HG03575 (cell line): ENCODE measurements around the gene BORCS5.

ENCODE experiments used
- ATAC-seq: cut with Tn5 transposase; IDR thresholded peaks from one replicate; pipeline ENCODE4 v1.9.1; 2021; ENCODE audit not compliant: unreplicated experiment, insufficient number of reproducible peaks, low FRiP score; ENCODE audit errors: extremely low read depth

Gene BORCS5

DNA sequence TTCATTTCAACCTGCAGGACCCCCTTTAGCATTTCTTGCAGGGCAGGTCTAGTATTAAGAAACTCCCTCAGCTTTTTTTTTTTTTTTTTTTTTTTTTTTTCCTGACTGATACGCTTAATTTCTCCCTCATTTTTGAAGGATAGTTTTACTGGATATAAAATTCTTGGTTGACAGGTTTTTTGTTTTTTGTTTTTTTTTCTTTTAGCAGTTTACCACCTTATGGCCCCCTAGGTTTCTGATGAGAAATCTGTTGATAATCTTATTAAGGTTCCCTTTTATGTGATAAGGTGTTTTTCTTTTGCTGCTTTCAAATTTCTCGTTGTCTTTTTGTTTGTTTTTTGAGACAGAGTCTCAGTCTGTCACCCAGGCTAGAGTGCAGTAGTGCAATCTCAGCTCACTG is 66.5 kb downstream of the BORCS5 start:
- no peak for ATAC-seq

DNA sequence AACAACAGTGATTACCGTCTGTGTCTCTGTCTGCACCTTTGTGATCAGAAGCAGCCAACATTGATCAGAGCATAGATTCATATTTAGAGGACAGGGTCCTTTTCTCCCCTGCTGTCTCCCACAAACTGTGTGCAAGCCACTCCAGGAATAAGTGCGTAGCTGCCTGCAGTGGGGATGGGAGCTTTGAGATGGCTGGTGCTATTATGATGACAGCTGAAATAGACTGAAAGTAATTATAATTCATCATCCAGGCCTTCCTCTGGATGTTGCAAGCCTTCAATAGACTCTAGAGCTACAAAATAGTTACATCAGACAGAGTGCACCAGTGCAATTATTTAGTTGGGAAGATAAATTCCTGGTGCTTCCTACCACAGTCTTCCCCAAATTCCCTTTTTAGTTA is 68.1 kb downstream of the BORCS5 start:
- ATAC-seq: no peak

DNA sequence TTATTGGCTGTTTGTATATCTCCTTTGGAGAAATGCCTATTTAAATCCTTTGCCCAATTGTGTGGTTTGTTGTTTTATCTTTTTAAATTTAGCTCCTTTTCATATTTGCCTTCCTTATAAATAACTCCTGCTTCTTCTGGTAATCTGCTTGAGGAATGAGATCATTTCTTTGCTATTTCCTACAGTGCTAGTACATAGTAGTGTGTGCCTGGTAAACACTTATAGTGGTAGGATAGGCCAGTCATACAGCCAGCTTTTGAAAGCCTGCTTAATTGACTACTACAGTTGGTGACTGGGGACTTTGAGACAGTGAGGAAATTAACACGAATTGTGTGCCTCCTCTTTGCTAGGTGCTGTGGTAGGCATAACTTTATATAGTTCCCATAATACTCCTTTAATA is 68.7 kb downstream of the BORCS5 start:
- no peak for ATAC-seq

DNA sequence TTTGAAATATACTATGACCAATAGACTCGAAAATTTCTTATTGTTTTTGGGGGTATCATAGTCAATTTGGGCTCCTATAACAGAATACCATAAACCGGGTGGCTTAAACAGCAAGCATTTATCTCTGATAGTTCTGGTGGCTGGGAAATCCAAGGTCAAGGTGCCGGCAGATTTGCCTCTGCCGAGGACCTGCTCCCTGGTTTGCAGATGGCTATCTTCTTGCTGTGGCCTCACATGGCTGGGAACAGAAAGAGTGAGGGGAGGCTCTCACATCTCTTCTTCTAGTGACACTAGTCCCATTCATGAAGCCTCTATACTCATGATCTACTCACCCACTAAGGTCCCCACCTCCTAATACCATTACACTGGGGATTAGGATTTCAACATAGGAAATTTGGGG is 70.7 kb downstream of the BORCS5 start:
- ATAC-seq: no peak

GRCh38 chr12:12428047-12428446 is 71.2 kb downstream of the BORCS5 start:
- ATAC-seq: no peak

DNA sequence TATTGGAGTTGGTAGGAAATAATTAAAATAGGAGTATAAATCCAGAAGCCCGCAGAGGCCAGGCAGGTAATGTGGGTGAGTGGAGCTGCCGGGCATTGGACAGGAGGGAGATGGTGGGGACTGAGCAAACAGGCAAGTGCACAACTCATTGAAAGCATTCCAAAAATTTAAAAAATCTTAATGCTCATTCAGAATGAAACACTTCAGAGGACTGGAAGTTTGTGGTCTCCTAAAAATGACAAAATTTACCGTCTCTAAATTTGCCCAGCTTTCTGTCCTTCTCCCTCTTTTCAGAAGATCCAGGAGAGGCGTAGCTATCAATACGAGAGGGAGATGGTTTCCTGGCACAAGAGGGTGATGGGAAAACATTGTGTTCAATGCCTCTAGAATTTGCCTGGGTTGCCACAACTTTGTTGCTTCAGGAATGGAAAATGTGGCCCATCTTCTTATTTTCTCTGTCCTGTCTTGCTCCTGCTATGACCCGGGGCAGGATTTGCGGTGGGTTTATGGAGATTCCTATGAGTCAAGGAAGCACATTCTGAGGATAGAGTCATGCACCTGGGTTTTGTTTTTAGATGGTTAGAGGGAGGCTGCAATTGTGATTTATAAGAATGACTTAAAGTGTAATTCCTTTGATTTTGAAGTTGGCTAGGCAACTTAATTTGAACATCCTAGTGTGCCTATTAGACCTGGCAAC is 72.2 kb downstream of the BORCS5 start:
- no peak for ATAC-seq

DNA sequence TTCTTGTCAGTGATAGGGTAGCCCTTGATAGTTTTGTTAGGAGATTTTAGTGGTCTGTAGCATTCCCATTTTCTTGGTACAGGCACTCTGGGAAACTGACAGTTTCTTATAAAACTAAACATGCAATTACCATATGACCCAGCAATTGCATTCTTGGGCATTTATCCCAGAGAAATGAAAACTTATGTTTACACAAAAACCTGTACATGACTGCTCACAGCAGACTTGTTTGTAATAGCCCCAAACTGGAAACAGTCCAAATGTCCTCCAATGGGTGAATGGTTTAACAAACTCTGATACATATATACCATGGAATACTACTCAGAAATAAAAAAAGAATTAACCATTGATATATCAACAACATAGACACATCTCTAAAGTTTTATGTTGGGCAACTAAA is 75.5 kb downstream of the BORCS5 start:
- ATAC-seq: no peak

DNA sequence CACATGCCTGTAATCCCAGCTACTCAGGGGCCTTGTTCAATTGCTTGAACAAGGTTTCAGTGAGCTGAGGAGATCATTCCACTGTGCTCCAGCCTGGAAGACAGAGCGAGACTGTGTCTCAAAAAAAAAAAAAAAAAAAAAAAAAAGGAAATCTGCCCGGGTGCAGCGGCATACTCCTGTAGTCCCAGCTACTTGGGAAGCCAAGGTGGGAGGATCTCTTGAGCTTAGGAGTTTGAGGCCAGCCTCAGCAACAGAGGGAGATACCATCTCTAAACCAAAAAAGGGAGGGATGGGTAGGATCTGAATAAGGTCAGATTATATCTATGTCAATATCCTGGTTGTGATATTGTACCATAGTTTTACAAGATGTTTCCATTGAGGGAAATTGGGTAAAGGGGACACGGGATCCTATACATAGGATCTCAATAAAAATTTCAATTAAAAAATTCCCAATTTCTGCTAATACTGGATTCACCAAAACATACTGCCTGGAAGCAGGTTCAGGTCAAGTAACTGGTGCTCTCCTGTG is 76.4 kb downstream of the BORCS5 start:
- ATAC-seq: no peak

DNA sequence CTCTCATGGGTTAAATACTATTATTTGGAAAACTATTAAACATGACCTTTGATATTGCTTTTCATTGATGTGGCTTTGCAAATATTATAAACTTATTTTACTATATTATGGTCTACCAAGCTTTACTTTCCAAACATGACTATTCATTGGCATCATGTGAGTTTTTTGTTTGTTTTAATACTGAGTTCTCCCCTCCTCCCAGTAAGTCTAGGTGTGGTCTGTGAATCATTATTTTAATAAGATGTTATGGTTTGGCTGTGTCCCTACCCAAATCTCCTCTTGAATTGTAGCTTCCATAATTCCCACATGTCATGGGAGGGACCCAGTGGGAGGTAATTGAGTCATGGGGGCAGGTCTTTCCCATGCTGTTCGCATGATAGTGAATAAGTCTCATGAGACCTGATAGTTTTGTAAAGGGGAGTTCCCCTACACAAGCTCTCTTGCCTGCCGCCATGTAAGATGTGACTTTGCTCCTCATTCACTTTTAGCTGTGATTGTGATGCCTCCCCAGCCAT is 80.0 kb downstream of the BORCS5 start:
- ATAC-seq: no peak

DNA sequence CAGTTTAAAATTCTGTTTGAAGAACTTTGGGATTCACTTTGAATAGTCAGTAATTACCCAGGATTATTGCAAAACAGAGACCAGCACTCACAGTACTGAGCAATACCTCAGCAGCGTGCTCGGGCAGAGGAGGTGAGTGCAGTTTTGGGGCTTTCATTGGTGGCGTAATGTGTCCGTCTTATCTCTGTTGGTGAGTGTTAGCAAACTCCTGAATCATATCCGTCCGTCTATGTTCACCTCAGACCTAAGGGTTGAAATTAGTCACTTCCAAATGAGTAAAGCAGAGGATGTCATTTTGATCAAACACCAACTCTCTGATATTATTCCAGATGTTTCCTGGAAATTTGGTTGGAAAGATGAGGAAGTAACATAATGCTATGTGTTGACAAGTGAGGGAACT is 82.8 kb downstream of the BORCS5 start:
- no peak for ATAC-seq

GRCh38 chr12:12440784-12441428 is 84.0 kb downstream of the BORCS5 start:
- no peak for ATAC-seq

DNA sequence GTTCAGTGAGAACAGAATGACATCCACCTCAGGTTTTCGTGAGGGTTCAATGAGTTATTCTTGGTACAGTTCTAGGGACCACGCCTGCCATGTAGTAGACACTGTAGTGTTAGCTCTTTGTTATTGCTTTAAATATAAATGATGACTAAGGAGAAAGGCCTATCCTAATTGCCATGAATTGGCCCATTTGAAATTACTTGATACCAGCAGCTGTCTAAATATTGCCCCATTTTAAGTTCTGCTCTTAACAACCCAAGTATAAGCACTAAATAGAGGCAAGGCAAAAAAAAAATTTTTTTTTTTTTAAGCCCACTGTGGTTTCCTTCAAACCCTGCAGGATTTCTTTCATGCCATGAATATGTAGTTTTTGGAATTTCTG is 84.5 kb downstream of the BORCS5 start:
- ATAC-seq: no peak

DNA sequence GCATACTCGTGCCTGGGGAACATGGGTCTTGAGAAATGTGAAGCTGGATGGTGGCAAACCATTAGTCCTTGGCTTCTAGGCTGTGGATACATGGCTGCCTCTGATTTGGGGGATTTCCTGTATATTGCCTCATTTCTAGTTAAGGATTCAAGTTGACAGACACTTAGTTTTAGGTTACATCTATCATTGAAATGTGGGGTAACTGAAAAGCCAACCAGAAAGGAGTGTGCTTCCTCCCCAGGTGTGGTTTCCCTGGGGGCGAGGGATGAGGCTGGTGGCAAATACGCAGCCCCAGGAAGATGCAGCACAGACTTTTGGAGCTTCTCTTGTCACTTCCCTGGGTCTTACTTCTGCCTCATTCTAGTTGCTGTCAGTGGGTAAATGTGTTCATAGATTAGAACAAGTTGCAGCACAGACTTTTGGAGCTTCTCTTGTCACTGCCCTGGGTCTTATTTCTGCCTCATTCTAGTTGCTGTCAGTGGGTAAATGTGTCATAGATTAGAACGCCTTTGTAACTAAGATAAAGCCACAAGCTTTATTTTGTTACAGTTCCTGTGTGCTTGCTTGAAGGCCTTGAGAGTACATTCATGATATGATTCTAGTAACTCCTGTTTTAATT is 85.1 kb downstream of the BORCS5 start:
- no peak for ATAC-seq

- ATAC-seq: no peak
Measured at GRCh38 chr12:12442548-12443071, 85.7 kb downstream of the BORCS5 start.

GRCh38 chr12:12443431-12443878 is 86.6 kb downstream of the BORCS5 start:
- no peak for ATAC-seq

DNA sequence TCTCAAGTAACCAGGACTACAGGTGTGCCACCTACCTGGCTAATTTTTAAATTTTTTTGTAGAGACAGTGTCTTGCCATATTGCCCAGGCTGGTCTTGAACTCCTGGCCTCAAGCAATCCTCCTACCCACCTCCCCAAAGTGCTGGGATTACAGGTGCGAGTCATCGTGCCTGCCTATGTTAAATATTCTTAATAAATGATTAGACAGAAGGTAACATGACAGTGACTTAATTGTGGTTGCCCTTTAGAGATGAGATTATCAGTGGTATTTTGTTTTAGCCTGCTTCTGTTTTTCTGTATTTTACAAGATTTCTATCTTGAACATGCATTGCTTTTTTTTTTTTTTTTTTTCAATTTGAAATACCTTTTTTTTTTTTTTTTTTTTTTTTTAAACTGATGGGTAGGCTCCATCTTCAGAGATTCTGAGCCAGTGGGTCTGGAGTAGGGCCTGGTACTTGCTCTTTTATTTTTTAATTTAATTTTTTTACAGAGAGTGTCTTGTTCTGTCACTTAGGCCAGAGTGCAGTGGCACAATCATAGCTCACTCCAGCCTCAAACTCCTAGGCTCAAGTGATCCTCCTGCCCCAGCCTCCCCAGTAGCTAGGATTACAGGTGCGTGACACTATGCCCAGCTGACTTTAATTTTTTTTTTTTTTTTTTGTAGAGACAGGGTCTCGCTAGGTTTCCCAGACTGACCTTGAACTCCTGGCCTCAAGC is 88.4 kb downstream of the BORCS5 start:
- no peak for ATAC-seq

- ATAC-seq: no peak
Measured at GRCh38 chr12:12445882-12446181, 89.0 kb downstream of the BORCS5 start.

- no peak for ATAC-seq
Measured at GRCh38 chr12:12446786-12447185, 89.9 kb downstream of the BORCS5 start.

- ATAC-seq: no peak
Measured at GRCh38 chr12:12447236-12447635, 90.4 kb downstream of the BORCS5 start.
